ENCODE data around the gene ARHGDIB. TPM values are rescaled to one million over a fixed set of nuclear protein-coding genes. Genes with fewer than 3 reads are reported as not detected.

ARHGDIB gene
- total RNA-seq, 3 donors from 2014 or later (not counting 1 experiment from before 2014, with no cell fraction given), result 838 to 962 (median 929) TPM

- H3K9me3 Mint-ChIP-seq, result no peaks in the 10 kb centered on the region
- no peaks in the 10 kb centered on the region for H3K4me1 ChIP-seq (ENCODE audit: control insufficient read depth, insufficient read depth, low read length)
- H3K4me3 ChIP-seq (ENCODE audit: low read length), result no peak overlapping the region
- intact Hi-C loops (cut with micrococcal nuclease), result no loop called here
- H3K36me3 Mint-ChIP-seq, result no peaks in the 10 kb centered on the region
- no peaks in the 10 kb centered on the region for H3K27me3 ChIP-seq (ENCODE audit: control insufficient read depth, insufficient read depth, low read length)
- H3K27ac ChIP-seq (ENCODE audit: low read length), result no peak overlapping the region
- no peak overlapping the region for H3K4me3 Mint-ChIP-seq
- ATAC-seq (no peak), DNase-seq (no peak)
- no peak for TF ChIP-seq CTCF (IDR thresholded peaks at IDR 0.05)
- 91% methylated on average over 1 of the region's 3 CpGs for WGBS (ENCODE audit: insufficient coverage)
- no peak overlapping the region for H3K27ac Mint-ChIP-seq
- H3K36me3 ChIP-seq (ENCODE audit: control insufficient read depth, insufficient read depth, low read length), result no peaks in the 10 kb centered on the region
- peaks cover 8 to 17% of the 10 kb centered on the region in 2 donors for H3K27me3 Mint-ChIP-seq (ENCODE audit: low read depth in 2 of 2)
- H3K9me3 ChIP-seq (ENCODE audit: control insufficient read depth, insufficient read depth, low read length), result no peaks in the 10 kb centered on the region
- peaks cover 9 to 17% of the 10 kb centered on the region in 2 donors for H3K4me1 Mint-ChIP-seq
Measured at GRCh38 chr12:14976658-14977057, 15.3 kb upstream of the ARHGDIB start.

DNA sequence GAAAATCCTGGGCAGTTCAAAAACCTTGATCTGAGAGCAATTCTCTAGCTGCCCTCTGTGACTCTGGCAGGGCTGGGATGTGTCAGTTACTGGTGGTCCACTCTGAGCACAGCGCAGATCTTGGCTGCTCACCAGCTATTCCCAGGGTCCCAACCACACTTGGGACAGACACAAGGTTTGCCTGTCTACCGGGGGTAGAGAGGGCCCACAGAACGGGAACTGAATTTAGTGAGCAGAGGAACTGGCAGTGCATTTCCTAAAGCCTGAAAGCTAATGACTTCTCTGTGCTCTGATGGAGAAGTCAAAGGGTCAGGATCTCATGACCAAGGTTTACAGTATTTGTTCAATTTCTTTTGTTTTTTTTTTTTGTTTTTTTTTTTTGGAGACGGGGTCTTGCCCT is 14.1 kb upstream of the ARHGDIB start:
- no peaks in the 10 kb centered on the region for H3K9me3 ChIP-seq (ENCODE audit: control insufficient read depth, insufficient read depth, low read length)
- no peak overlapping the region for H3K27ac Mint-ChIP-seq
- H3K4me1 Mint-ChIP-seq, result peaks cover 9 to 17% of the 10 kb centered on the region in 2 donors
- peaks cover 8 to 29% of the 10 kb centered on the region in 2 donors for H3K27me3 Mint-ChIP-seq (ENCODE audit: low read depth in 2 of 2)
- DNase-seq (no peak), ATAC-seq (no peak)
- no peaks in the 10 kb centered on the region for H3K27me3 ChIP-seq (ENCODE audit: control insufficient read depth, insufficient read depth, low read length)
- H3K9me3 Mint-ChIP-seq, result no peaks in the 10 kb centered on the region
- no peaks in the 10 kb centered on the region for H3K4me1 ChIP-seq (ENCODE audit: control insufficient read depth, insufficient read depth, low read length)
- H3K4me3 Mint-ChIP-seq, result no peak overlapping the region
- no peaks in the 10 kb centered on the region for H3K36me3 Mint-ChIP-seq
- no peak overlapping the region for H3K4me3 ChIP-seq (ENCODE audit: low read length)
- no peak for TF ChIP-seq CTCF (IDR thresholded peaks at IDR 0.05)
- intact Hi-C loops (cut with micrococcal nuclease), result no loop called here
- no peak overlapping the region for H3K27ac ChIP-seq (ENCODE audit: low read length)
- no peaks in the 10 kb centered on the region for H3K36me3 ChIP-seq (ENCODE audit: control insufficient read depth, insufficient read depth, low read length)
- WGBS (ENCODE audit: insufficient coverage), result 84% methylated on average over 3 of the region's 4 CpGs

DNA sequence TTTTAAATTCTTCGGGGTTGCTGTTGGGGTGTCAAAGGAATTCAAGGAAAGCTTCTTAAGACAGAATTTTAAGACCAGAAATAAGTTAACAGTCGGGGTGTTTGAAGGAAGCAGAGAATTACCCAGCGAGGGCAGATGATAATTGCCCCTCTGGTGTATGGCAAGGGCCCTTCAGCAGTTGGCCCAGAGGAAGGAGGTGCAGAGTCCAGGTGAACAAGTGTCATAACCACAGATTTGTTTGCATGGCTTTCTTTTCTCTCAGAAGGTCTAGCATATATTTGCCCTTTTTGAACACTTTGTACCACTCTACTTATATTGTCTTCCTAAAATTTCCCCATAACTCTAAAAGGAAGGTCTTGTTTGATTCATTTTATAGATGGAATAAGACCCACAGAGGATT is 13.2 kb upstream of the ARHGDIB start:
- H3K9me3 ChIP-seq (ENCODE audit: control insufficient read depth, insufficient read depth, low read length), result no peaks in the 10 kb centered on the region
- ATAC-seq, result no peak
- Mint-ChIP-seq H3K4me1 (peaks cover 9 to 11% of the 10 kb centered on the region in 2 donors), H3K36me3 (no peaks in the 10 kb centered on the region), H3K9me3 (no peaks in the 10 kb centered on the region), H3K4me3 (no peak overlapping the region), H3K27me3 (ENCODE audit: low read depth in 2 of 2) (peaks cover 11 to 36% of the 10 kb centered on the region in 2 donors), H3K27ac (no peak overlapping the region)
- DNase-seq, result no peak
- no peak for TF ChIP-seq CTCF (IDR thresholded peaks at IDR 0.05)
- whole genome bisulfite sequencing (ENCODE audit: insufficient coverage), result 90% methylated on average over 3 of the region's 3 CpGs
- H3K36me3 ChIP-seq (ENCODE audit: control insufficient read depth, insufficient read depth, low read length), result no peaks in the 10 kb centered on the region
- H3K27ac ChIP-seq (ENCODE audit: low read length), result no peak overlapping the region
- H3K4me3 ChIP-seq (ENCODE audit: low read length), result no peak overlapping the region
- no peaks in the 10 kb centered on the region for H3K27me3 ChIP-seq (ENCODE audit: control insufficient read depth, insufficient read depth, low read length)
- intact Hi-C loops (cut with micrococcal nuclease), result no loop called here
- H3K4me1 ChIP-seq (ENCODE audit: control insufficient read depth, insufficient read depth, low read length), result no peaks in the 10 kb centered on the region

DNA sequence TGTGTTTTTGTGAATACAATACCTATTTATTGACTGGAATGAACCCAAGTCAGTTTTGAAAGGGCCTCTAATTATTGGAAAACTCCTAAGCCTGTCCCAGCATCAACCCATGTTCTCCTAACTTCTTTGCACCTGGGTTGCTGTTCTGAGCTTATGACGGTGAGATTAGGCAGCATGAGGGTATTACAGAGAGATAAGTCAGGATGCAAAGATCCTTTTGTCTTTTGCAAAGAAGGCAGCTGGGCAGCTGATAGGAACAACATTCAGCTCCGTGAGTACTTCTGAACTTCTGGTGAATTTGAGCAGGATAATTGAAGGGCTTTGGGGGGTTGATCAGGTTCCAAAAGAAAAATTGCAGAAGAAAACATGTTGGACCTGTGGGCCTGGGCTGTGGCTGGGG is 11.4 kb upstream of the ARHGDIB start, which contains the start of gene PDE6H:
Gene PDE6H, plus strand, starts transcription at position 227 of the 400 bp plus-strand sequence. CDS start 4,971 bp downstream, outside the sequence.
- H3K27ac Mint-ChIP-seq, result no peak within 1 kb of the TSS
- intact Hi-C loops (cut with micrococcal nuclease), result no loop called here
- no peak within 1 kb of the TSS for H3K4me3 Mint-ChIP-seq
- Histone ChIP-seq H3K9me3 (ENCODE audit: control insufficient read depth, insufficient read depth, low read length) (no peaks in the 10 kb centered on the region), H3K36me3 (ENCODE audit: control insufficient read depth, insufficient read depth, low read length) (no peaks in the 10 kb centered on the region), H3K27ac (ENCODE audit: low read length) (no peak within 1 kb of the TSS), H3K4me1 (ENCODE audit: control insufficient read depth, insufficient read depth, low read length) (no peaks in the 10 kb centered on the region), H3K27me3 (ENCODE audit: control insufficient read depth, insufficient read depth, low read length) (no peaks in the 10 kb centered on the region), H3K4me3 (ENCODE audit: low read length) (no peak within 1 kb of the TSS)
- H3K36me3 Mint-ChIP-seq, result no peaks in the 10 kb centered on the region
- peaks cover 11 to 36% of the 10 kb centered on the region in 2 donors for H3K27me3 Mint-ChIP-seq (ENCODE audit: low read depth in 2 of 2)
- peaks cover 4% of the 10 kb centered on the region in 2 donors for H3K4me1 Mint-ChIP-seq
- no peak for DNase-seq
- no peak for ATAC-seq
- 100% methylated on average over 2 of the region's 2 CpGs for WGBS (ENCODE audit: insufficient coverage)
- no peaks in the 10 kb centered on the region for H3K9me3 Mint-ChIP-seq
- TF ChIP-seq CTCF (IDR thresholded peaks at IDR 0.05), result no peak

Measured in natural killer cell (primary cell).